Fibroblast of lung (primary cell): ENCODE data around the gene CTRL.

ENCODE experiments used
- CTCF ChIP-seq, 2 donors: IDR thresholded peaks in 1 of 2; conservative IDR thresholded peaks in 1 of 2; 1 replicate in 1 of 2; 2 replicates in 1 of 2; pipeline ENCODE4 v1.5.1; 2011 to 2012; ENCODE audit warnings: low read length in 2 of 2, control low read depth in 1 of 2, inconsistent platforms in 1 of 2, low read depth in 1 of 2, mild to moderate bottlenecking in 1 of 2
- EZH2 ChIP-seq: IDR thresholded peaks from 2 replicates; pipeline ENCODE4 v1.5.1; 2012; ENCODE audit warnings: low read length, control low read depth, mild to moderate bottlenecking; ENCODE audit errors: missing control alignments

GRCh38 chr16:67892375-67892774 lies 39.3 kb downstream of the CTRL start:
- TF ChIP-seq CTCF (conservative IDR thresholded peaks at IDR 0.05 in 1 of 2, IDR thresholded peaks at IDR 0.05 in 1 of 2; ENCODE audit: low read depth in 1 of 2, low read length in 2 of 2) (no peak), EZH2 (no peak)
